ENCODE results near the gene VENTX.

The VENTX gene

DNA sequence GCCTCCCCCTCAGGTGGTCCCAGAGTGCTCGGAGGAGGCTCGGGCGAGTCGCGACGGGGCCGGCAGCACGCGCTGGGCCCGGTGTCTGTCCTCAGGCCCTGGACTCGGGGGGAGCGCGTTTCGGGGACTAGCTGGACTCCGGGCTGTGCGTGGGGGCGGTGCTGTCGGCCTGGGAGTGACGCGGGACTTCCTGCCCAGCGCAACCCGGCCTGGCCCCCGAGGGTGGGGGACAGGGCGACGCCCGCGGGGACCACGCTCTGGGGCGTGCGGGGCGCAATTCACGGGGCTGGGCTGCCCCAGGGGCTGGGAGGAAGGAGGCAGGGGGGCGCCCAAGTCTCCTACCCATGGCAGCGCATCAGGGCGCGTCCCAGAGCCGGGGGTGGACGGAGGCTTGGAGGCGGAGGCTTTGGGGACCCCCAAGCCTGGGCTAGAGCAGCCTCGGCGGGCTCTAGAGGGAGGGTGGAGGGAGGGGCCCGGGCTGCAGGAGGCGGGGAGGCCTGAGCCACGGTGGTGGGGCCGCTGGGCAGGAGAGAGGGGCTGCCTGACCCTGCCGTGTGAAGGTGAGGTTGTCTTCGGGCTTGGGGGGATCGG lies 2.3 kb upstream of the VENTX start:
- no peak for DNase-seq (ENCODE audit: low read depth in 2 of 2)

GRCh38 chr10:133235932-133236331 lies 1.7 kb upstream of the VENTX start:
- no peak for DNase-seq (ENCODE audit: low read depth in 2 of 2)

DNA sequence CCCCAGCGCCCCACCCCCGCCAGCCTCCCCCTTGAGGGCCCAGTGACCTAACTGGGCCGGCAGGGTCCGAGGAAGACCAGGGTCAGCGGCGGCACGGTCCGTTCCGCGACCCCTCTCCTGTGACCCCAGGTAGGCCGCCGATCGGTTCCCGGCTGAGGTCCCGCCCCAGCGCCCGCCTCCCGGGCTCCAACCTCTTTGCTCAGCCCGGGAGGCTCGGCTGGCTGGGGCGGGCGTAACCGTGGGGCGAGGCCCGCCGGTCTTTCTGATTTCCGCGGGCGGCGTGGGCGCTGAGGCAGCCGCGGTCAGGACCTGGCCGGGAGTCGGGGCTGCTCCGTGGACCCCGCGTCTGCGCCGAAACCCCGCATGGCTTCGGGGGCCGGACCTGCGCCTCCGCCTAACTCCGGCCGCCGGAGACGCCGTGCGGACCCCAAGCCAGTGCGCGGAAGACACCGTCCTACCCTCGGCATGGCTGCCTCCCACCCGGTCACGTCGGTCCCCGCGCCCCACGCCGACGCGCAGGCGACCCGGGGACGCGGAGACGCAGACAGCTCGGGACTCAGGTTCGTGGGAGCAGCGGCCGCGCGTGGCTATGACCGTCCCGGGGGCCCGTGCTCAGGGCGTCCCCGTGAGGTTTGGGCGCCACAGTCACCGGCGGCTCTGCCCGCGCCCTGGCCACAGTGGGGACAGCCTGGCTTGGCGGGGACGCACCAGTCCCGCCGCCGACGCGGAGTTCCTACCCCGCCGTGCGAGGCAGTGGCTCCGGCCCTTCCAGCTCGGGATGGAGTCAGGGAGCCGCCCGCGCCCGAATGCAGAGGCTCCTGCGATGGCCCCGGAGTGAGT lies 1.0 kb upstream of the VENTX start:
- no peak for DNase-seq (ENCODE audit: low read depth in 2 of 2)

GRCh38 chr10:133237241-133237587 lies 441 bp upstream of the VENTX start:
- DNase-seq (ENCODE audit: low read depth in 2 of 2): no peak

- DNase-seq (ENCODE audit: low read depth in 2 of 2): no peak
Measured at GRCh38 chr10:133238466-133238804, 780 bp downstream of the VENTX start.

- no peak for DNase-seq (ENCODE audit: low read depth in 2 of 2)
Measured at GRCh38 chr10:133239990-133240389, 2.3 kb downstream of the VENTX start.

DNA sequence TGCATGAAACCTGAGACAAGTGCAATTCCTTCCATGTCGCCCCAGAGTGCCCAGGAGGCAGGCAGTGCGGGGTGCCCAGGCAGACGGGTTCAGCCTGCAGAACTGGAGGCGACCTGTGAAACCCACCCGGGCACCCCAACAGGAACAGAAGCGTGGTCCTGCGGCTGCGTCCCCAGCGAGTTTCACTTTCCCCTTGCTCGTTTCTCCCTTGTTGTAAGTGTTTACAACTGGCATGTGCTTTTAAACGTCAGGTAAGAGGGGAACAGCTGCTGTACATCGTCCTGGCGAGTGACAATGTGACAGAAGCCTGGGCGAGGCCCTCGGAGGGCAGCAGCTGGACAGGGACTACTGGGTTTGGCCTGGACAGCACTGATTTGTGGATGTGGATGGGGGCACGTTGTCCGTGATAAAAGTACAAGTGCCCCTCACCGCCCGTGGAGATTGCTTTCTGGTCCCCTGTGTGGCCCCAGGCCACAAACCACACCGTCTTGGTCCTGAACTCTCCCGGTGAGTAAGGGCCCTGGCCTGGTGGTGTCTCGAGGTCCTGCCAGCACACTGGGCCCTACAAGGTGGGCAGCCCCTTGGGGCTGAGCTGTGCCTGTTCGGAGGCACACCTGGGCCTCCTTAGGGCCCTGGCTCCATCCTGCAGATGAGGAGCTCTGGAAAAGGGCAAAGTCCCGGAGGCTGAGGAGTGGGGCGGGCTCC lies 4.0 kb downstream of the VENTX start:
- DNase-seq (ENCODE audit: low read depth in 2 of 2): no peak

GRCh38 chr10:133242611-133243356 lies 5.1 kb downstream of the VENTX start:
- DNase-seq (ENCODE audit: low read depth in 2 of 2): no peak

DNA sequence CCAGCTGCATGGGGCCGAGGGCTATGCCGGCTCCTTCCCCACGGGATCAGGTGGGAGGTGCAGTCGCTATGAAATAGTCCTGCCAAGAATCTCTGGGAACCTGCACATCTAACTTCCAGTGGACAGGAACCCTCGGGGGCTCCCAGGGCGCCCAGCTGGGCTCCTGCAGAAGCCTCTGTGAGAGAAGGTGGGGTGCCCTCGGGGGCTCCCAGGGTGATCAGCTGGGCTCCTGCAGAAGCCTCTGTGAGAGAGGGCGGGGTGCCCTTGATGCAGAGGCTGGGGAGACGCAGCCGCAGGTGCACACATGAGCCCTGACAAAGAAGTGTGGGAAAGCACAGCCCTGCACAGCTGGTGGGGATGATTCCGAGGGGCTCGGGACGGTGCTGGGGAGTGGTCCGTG lies 5.9 kb downstream of the VENTX start:
- no peak for DNase-seq (ENCODE audit: low read depth in 2 of 2)

DNA sequence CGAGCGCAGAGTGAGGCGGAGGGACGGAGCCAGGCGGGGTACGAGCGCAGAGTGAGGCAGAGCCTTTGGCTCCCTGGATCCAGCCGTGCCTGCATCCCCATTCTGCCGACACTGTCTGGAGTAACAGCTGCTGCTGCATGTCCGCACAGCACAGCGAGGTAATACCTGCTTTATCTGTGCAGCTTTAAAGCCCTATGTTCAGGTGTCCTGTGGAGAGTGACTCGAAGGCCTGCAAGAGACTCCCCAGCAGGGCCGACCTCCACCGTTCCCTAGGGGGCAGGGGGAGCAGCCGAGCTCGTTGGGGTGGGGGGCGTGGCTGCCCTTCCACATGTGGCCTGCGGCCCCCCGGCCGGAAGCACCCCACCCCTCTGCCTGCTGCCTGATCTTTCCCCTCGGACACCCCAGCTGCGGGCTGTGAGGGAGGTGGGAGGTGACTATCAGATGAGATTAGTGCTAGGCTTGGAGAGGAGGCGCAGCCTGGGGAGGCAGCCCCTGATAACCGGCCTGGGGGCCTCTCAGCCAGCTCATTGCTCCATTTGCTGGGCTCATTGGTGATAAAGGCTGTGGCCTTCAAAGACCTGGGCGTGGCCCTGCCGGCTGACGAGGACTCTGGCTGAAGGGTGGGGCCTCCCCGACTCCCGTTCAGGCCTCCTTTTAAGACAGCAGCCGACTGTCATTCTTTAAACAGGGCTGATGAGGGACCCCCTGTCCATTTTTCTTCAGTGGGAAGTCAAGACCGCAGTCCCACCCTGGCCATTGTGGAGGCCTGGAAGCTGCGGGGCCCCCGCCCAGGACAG lies 8.0 kb downstream of the VENTX start:
- DNase-seq (ENCODE audit: low read depth in 2 of 2): no peak

DNA sequence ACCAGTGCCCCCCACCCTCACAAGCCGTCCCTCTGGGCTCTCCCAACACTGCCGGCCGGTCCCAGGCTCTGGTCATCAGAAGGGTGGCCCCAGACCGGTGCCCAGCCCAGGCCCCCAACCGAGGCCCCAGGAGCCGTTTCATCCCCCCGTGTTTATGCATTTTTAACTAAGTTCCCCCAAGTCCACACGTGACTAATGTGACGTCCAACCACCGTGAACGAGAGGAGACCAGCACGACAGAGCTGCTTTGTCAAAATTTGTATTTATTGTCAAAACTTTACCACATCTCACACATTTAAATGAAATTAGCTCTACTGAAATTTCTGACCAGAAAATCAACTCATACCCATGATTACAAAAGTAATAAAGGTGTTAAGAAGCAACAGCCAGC lies 8.6 kb downstream of the VENTX start:
- no peak for DNase-seq (ENCODE audit: low read depth in 2 of 2)

GRCh38 chr10:133247681-133248333 lies 10.2 kb downstream of the VENTX start:
- no peak for DNase-seq (ENCODE audit: low read depth in 2 of 2)

- no peak for DNase-seq (ENCODE audit: low read depth in 2 of 2)
Measured at GRCh38 chr10:133248334-133248715, 10.7 kb downstream of the VENTX start.

DNA sequence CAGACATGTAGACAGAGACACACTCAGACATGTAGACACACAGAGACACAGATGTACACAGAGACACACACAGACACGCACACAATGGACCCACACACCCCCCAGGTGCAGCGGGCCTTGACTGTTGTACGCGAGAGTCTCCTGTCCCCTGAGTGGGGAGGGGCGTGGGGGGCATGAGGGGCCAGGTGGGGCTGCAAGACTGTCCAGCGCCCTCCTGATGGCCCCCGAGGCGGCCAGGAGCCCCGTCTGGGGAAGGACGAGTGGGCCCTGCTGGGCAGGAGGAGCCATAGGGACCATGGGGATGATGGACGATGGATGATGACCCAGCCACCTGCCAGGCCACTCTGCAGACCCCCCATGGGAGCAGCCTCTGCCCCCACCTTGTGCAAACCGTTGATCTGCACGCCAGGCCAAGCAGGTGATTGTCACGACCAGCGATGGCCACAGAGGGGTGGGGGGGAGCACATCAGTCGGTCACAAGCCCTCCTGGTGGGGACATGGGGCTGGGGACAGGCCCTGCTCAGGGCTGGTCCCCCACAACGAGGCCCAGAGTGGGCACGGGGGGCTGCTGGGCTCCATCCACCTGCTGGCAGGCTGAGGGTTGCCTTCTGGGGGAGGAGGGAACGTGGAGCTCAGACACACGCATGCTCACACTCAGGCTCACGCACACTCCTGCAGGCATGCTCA lies 11.6 kb downstream of the VENTX start:
- DNase-seq (ENCODE audit: low read depth in 2 of 2): no peak

DNA sequence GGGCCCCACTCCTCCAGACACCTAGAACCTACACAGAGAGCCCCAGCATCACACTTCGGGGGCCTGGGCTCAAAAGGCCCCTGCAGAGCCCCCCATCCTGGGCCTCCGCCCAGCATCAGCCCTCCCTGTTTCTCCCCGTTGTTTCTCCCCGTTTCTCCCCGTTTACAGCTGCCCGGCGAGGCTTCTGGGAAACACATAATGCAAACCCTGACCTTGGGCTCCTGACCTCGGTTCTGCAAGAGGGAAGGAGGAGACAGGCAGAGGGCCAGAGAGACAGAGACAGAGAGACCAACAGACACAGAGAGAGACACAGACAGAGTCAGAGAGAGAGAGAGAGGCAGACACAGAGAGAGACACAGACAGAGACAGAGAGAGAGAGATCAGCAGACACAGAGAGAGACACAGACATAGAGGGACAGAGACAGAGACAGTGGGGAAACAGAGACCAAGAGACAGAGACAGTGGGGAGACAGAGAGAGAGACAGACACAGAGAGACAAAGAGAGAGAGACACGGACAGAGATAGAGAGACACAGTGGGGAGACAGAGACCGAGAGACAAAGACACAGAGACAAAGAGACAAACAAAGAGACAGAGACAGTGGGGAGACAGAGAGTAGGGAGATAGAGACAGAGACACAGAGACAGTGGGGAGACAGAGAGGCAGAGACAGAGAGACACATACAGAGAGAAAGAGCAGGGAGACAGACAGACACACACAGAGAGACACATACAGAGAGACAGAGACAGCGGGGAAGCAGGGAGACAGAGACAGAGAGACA lies 12.5 kb downstream of the VENTX start:
- no peak for DNase-seq (ENCODE audit: low read depth in 2 of 2)

- DNase-seq (ENCODE audit: low read depth in 2 of 2): no peak
Measured at GRCh38 chr10:133251388-133252222, 13.9 kb downstream of the VENTX start.

- no peak for DNase-seq (ENCODE audit: low read depth in 2 of 2)
Measured at GRCh38 chr10:133252223-133252552, 14.5 kb downstream of the VENTX start.

DNA sequence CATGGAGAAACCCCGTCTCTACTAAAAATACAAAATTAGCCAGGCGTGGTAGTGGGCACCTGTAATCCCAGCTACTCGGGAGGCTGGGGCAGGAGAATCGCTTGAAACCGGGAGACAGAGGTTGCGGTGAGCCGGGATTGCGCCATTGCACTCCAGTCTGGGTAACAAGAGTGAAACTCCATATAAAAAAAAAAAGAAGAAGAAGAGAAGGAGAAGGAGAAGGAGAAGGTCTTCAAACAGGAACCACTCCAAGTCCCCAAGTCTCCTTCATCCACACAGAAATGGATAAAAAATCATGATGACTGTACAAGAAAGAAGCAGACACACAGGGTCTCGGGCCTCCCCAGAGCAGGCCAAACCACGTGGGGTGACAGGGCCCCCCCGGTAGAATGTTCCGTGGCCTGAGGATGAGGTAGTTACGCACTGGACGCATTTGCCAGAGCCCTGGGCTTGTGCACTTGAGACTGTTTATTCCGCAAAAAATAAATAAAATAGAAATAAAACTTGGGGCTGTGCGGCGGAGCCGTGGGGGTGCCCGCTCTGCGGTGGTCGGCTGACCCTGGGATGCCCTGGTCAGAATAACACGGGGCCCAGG lies 15.8 kb downstream of the VENTX start:
- no peak for DNase-seq (ENCODE audit: low read depth in 2 of 2)

All from stimulated activated CD8-positive, alpha-beta memory T cell treated with anti-CD3 and anti-CD28 coated beads, Interleukin-7, amount 100 ng/mL, for 4 hours (primary cell).